GM12872 (cell line): ENCODE measurements around the gene DYNC1I1.
A peak's percentile ranks its signal among the peaks of the same experiment; 100 is the strongest.

Experiments
- CTCF ChIP-seq: IDR thresholded peaks from 3 replicates; pipeline ENCODE4 v1.5.1; 2011; ENCODE audit warnings: low read depth, mild to moderate bottlenecking, low read length, moderate library complexity; ENCODE audit not compliant: insufficient read depth

The DYNC1I1 gene

DNA sequence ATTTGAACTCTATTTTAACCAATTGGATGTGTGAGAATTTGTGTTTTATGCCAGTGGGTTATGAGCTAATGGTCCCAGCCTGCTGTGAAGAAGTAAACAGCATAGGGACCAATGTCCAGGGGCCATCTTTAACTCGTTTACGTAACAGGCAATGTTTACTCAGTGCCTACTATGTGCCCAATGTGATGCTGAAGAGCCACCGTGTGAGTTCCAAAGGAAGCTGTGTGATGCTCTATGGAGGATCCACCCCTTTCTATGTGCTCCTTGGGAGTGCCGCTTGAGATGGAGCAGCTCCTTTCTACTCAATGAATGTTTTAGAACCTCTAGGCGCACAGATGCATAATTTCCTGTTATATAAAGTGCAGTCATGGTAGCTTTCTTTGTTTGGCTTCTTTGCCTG, 21.3 kb downstream of the DYNC1I1 start:
- no peak for TF ChIP-seq CTCF

DNA sequence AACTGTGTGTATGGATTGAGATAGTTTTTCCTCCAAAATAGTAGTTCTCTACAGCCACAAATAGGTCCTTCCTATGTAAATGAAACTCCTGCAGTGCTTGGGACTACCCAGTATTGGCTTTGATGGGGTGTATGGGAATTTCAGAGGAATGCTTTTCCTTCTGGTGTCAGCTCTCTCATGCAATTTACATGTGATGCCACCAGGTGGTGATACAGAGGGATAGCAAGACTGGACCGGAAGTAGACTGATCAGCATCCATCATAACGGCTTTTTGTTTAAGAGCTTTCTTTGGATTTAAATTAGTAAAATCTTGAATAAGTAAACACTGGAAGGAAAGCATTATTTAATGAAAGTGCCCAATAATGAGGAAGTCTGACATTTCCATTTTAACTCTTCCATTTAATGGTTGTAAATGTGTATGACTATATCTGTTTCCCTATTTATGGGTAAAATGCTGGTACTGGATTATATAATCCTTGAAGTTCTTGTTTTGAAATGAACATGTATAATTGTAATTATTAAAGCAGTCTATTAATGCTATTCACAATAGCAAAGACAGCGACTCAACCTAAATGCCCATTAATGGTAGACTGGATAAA, 22.7 kb downstream of the DYNC1I1 start:
- TF ChIP-seq CTCF = peak; percentile 69

- no peak for TF ChIP-seq CTCF
Observed at GRCh38 chr7:95796617-95797016, 24.3 kb downstream of the DYNC1I1 start.

DNA sequence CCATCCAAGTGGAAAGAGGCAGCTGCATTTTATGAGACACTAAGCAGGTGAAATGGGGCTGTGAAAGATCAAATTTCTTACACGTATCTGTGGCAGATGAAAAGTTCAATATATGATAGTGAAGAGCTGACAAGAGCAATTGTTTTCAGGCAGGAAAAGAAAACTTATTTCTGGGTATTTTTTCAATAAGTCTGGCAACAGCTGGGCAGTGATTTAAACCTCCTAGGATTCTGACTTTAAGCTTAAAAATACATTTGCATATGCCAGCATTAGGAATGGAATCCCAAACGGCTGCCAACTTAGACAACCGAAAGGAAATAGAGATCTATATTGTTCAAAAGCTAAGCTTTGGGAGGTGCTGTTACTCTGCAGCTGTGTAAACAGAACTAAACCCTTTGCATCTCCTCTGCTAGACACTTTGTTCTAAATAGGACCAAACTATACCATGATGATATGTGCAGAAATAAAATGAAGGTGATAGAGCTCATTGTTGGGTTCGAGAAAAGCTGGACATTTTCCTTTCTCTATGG, 26.1 kb downstream of the DYNC1I1 start:
- no peak for TF ChIP-seq CTCF

DNA sequence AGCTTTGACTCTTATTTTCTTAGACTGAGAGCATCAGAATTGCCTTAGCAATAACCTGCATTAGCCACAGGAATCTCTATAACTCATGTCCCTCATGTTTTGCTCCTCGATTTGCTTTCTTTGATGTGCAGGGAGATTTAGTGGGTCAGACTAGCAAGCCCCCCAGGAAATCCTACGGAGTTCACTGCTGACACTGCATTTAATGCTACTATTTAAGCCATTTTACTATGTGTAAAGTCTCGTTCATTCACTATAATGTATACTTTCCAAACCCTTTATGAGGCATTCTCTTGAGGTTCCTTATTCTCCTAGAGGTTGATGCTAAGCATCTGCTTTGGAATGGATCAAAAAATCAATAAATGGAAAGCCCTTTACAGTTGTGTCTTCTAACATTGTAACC, 28.4 kb downstream of the DYNC1I1 start:
- TF ChIP-seq CTCF = no peak

GRCh38 chr7:95802270-95802669, 29.9 kb downstream of the DYNC1I1 start:
- TF ChIP-seq CTCF = no peak

DNA sequence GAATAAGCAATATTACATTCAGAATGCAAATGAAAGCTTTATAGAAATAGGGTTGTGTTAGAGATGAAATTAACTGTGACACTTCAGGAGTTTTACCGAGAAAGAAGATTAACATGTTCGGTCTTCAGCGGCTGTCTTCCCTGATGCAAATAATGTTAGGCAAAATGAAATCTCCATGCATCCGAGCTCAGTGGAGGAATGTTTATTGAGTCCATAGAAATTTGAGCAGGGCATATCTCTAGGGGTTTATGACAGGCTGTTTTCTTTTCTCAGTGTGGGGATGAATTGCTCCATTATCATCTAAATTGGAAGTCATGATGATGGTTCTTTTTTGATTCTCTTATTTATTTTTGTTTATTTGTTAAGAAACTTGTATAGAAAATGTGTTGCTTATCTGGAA, 31.7 kb downstream of the DYNC1I1 start:
- TF ChIP-seq CTCF = no peak
